GM18508 (cell line): ENCODE measurements around the gene MYOM1.
A peak's percentile ranks its signal among the peaks of the same experiment; 100 is the strongest.

ENCODE experiments used
- ATAC-seq: cut with Tn5 transposase; IDR thresholded peaks from one replicate; pipeline ENCODE4 v1.9.1; 2021; ENCODE audit warnings: moderate number of reproducible peaks; ENCODE audit not compliant: insufficient read depth, unreplicated experiment

MYOM1 gene

GRCh38 chr18:3192286-3192685 is 27.5 kb downstream of the MYOM1 start:
- no peak for ATAC-seq

DNA sequence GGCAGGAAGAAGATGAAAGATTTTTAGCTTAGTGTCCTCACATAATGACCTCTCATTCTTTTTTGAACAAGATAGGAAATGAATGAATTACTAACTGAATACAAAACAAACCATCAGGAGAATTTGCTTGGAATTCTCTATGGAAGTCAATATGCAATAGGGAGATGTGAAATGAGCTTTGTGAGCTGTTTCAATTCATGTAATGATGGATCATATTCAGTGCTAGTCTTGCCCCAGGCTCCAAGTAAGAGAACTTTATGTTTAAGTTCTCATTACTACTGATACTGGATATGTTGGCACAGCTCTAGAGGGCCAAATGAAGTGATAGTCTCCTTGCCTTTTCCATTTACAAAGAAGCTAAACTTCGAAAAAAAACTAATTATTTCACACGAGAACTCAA is 29.2 kb downstream of the MYOM1 start:
- ATAC-seq = no peak

GRCh38 chr18:3189884-3190283 is 29.9 kb downstream of the MYOM1 start:
- ATAC-seq = no peak

GRCh38 chr18:3186678-3187658 is 32.8 kb downstream of the MYOM1 start:
- no peak for ATAC-seq

DNA sequence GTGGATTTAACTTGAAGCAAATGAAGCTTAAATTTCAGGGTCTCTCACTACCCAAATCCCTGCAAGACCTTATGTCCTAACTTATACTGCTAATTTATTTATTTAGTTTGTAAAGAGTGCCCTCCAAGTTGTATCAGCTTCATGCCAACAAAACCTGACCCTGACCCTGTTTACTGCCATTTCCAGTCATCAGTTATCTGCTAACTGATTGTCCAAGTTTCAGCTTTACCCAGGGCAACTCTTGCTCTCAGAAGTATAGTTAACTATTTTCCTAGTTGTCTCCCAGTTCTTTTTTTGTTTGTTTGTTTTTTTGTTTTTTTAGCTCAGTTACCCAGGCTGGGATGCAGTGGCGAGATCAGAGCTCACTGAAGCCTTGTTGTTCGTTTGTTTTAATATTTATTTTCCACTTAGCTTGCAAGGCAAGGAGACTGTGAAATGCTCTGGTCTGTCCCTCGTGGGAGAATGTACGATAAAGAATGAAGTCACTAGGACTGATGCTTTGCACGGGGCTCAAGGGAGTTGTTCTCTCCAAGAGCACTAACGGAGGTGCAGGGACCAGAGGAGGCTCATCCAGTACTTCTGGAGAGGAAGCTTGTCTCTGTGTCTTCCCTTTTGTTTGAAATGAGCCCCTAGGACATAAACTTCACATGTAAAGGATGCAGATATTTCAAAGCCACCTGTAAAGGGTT is 35.3 kb downstream of the MYOM1 start:
- ATAC-seq = no peak

GRCh38 chr18:3183103-3183717 is 36.6 kb downstream of the MYOM1 start:
- no peak for ATAC-seq

- no peak for ATAC-seq
Measured at GRCh38 chr18:3180325-3180724, 39.4 kb downstream of the MYOM1 start.

DNA sequence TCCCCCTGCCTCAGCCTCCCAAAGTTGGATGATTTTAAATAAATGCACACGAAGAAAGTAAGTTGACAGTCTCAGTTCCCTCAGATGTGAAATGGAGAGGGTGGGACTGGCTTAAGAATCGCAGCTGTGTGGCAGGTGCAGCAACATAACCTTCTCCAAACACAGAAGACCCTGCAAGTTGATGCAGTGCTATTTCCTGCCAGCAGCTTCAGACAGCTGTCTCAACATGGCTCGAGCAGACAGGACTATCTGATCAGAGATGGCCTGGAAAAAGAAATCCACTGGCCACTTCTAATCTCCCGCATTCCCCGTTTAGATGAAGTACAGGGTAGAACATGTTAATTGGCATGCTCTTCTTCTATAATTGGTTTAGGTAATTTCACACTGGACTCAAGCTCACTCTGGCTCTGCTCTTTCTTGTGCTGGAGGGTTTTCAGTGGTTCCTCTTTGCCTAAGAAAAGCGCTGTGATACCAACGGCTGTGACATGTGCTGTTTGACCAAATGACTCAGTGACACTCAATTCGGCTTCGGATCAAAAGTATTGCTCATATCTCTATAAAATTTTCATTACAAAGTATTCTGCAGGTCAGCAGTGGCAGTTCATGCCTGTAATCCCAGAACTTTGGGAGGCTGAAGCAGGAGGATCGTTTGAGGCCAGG is 40.2 kb downstream of the MYOM1 start:
- peak; percentile 39 for ATAC-seq

DNA sequence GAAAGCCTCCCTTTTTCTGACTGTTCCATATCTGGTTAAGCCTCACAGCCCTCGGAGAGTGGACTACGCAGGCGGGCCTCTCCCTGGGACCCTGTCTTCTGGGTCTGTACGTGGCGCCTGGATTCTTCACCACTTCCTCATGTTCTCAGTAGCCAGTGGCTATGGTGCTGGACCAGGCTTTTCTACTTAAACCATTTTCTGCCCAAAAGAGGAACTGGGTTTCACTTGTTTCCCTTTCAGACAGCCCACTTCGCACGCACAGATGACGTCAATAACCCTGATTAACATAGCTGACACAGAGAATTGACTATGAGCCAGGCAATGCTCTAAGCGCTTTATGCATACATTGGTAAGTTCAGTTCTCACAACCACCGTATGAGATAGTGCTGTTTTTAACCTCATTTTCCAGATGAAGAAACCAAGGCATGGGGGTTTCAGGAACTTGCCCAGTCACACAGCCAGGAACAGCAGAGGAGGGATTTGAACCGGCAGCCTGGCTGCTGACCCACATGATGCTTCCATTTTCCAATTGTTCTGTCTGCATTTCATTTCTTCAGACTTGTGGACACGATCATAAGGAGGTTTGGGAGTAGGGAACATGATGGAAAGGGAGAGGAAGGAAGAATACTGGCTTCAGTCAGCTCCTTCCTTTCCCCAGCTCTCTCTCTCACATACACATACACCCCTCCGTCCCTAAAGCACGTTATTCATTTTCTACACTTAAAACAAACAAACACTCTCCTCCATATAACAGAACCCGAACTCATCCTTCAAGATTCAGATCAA is 41.7 kb downstream of the MYOM1 start:
- ATAC-seq = peak; percentile 84

DNA sequence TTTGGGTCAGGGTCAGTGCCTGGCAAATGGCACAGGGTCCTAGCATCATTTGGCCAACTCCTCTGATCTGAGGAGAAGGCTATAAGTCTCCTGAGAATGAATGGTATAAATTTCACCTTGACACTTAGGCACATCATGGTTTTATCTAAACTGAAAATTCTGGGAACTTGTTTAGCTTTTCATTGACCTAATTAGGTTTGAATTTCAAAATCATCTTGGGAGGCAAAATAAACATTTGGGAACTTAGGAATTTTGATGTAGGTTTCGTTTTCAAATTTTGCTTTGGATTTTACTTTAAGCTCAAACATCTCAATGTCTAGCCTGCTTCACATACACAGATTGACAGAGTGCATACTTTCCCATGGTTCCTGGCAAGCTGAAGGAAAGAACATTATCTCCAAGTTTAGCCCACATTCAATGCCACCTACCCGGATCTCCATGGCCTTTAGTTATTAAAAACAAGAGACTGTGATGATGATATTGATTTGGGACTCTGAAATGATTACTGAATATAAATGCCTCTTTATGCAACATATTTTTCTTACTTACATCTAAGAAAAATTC is 44.5 kb downstream of the MYOM1 start:
- ATAC-seq = no peak

DNA sequence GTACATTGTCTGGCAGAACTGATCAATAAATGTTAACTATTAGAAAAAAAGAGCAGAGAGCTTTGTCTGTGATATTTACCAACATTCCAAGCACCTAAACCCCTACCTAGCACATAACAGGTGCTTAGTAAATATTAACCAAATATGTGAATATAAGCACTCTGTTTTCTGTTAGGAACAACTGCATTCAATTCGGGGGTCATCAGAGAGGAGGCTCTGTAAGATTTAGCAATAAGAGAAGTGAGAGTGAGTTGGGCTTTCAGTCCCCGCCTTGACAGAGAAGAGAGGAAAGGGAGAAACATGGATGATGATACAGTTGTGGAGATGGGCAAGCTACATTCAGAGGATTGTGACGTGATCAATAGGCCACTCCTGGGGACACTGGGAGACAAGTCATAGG is 47.7 kb downstream of the MYOM1 start:
- ATAC-seq = no peak

GRCh38 chr18:3171631-3172030 is 48.1 kb downstream of the MYOM1 start:
- no peak for ATAC-seq

DNA sequence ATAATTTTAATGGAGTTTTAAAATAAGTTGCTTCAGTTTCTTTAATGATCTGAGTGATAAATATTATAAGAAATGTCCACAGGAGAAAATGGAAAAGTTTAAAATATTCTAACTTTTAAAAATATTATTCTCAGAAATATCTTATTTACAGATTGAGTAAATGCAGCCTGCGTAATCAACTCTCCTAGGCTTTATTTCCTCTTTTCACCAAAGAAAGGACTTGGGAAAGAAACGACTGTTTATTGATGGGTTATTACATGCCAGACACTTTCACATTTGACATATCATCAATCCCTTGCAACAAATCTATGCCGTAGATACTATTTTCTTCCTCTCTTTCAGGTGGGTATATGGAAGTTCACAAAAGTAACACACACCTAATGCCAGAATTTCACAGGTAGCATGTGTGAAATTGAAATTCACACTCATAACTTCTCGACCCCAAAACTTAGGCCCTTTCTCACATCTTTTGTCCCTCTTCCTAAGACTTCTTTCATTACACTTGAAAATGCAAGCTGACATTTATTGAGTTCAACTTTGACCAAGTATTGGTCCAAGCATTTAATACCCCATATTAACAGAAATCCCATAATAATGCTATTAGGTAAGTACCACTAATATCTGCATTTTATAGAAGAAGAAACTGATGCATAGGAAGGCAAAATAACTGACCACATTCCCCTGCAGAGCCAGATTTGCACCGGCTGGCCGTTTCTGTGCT is 49.2 kb downstream of the MYOM1 start:
- no peak for ATAC-seq

DNA sequence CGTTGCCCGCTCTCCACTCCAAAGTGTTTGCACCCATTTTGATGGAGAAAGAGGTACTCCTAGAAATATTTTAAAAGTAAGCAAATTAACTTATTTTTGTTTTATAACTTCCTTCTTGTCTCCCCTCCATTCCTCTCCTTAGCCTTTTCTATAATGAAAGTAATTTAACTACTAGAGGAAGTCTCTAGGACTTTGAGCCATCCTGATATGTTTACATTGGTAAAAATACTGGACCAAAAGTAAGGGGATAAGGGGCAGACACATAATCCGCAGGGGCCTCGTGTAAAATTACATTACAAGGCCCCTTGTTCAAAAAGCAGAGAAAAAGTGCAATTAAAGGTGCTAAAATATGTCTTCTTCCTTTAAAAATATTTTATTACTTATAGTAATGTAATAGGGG is 55.4 kb downstream of the MYOM1 start:
- no peak for ATAC-seq

DNA sequence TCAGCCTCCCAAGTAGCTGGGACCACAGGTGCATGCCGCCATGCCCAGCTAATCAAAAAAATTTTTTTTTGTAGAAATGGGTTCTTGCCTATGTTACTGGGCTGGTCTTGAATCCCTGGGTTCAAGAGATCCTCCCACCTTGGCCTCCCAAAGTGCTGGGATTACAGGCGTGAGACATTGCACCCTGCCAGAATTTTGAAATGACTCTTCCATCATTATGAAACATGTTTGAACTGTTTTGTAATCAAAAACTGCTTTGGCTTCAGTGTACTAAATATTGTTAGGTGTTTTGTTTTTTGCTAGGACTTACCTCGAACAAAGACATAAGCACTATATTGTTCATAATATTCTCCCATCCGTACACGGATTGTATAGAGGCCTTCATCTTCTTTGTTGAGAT is 55.8 kb downstream of the MYOM1 start:
- no peak for ATAC-seq

GRCh38 chr18:3162181-3162580 is 57.6 kb downstream of the MYOM1 start:
- ATAC-seq = no peak

- ATAC-seq = no peak
Measured at GRCh38 chr18:3159830-3160229, 59.9 kb downstream of the MYOM1 start.

DNA sequence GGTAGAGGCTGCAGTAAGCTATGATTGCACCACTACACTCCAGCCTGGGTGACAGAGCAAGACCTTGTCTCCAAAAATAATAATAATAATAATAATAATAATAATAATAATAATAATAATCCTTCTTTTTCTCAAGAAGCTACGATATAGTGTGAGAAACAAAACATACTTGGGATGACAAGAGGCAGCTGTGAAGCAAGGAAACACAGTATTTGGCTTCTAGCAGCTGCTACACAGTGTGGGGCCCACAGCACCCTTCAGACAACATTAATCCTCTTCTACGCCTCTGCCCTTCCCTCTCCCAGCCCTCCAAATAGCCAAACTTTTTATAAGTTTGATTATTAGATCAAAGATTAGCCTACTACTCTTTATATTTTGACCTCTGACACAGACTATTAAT is 62.2 kb downstream of the MYOM1 start:
- ATAC-seq = no peak

DNA sequence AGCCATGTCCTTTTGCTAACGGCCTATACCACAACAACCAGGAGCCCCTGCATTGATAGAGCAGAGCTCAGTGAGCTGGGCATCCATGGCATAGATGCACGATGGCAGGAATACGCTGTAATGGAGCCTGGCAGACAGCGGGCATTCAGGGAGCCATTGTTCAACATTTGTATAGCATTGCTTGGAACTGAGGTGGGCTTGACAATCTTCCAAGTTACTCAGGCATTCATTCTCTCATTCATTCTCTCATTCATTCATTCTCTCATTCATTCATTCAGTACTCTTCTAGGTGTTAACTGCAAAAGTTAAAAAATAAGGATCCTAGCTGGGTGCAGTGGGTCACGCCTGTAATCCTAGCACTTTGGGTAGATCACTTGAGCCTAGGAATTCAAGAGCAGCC is 62.7 kb downstream of the MYOM1 start:
- no peak for ATAC-seq
